Mammary microvascular endothelial cell (primary cell): ENCODE results near the gene ARHGAP6. TPM values are rescaled to one million over a fixed set of nuclear protein-coding genes. Genes with fewer than 3 reads are reported as not detected.

Experiments used
- total RNA-seq: library from RNA; depleted of rRNA; stranded (reverse); fragments of >200 nt; gene quantifications from 2 replicates; pipeline ENCODE4 v1.2.3, GENCODE V29; 2015

The ARHGAP6 gene
- total RNA-seq = 0.10 TPM in 1 of 2 replicates, not detected in the other

GRCh38 chrX:11665168-11666111 lies at the start of gene ARHGAP6:
TSS of gene ARHGAP6 (minus strand) at chrX:11665920. CDS start at chrX:11664828, 1,092 bp downstream.

GRCh38 chrX:11293113-11293512 lies 372.6 kb downstream of the ARHGAP6 start, which contains the start of gene AMELX:
TSS of gene AMELX (plus strand) at chrX:11293413. CDS start at chrX:11294789, 1,376 bp downstream.

GRCh38 chrX:11111037-11111851 lies 554.5 kb downstream of the ARHGAP6 start, which contains the start of gene HCCS:
TSS of gene HCCS (plus strand) at chrX:11111332. CDS start at chrX:11112061, 729 bp downstream.

Other genes starting within 250 kb of the ARHGAP6 start
- gene MSL3, start 92.3 kb upstream of the ARHGAP6 start, total RNA-seq = 37.1 and 42.2 TPM in 2 replicates